Peyer's patch (tissue), 4 donors: ENCODE data around the gene ZBTB11. TPM values are rescaled to one million over a fixed set of nuclear protein-coding genes. Genes with fewer than 3 reads are reported as not detected.
A peak's percentile ranks its signal among the peaks of the same experiment; 100 is the strongest.
"Not testable (repeated sequence)": the region's sequence is repeated elsewhere in the genome, so short reads cannot be mapped to it uniquely, and the experiment has no call there.

Source experiments
- DNase-seq, 3 donors: peaks; one replicate each; pipeline ENCODE4 v3.0.0-alpha.2; 2017 to 2019
- H3K27ac ChIP-seq, 4 donors: fragments of 200-600 bp; sonication (generic); one replicate each; pipeline ENCODE4 v1.5.1; 2016 to 2019
- H3K27me3 ChIP-seq, 2 donors: fragments of 200-600 bp; sonication (generic); one replicate each; pipeline ENCODE4 v1.5.1; 2019
- H3K36me3 ChIP-seq, 3 donors: fragments of 200-600 bp; sonication (generic); one replicate each; pipeline ENCODE4 v1.5.1; 2016 to 2019
- H3K4me1 ChIP-seq, 4 donors: fragments of 200-600 bp; sonication (generic); one replicate each; pipeline ENCODE4 v1.5.1; 2016 to 2019
- H3K4me3 ChIP-seq, 4 donors: fragments of 200-600 bp; sonication (generic); 1 replicate in 3 of 4; 2 replicates in 1 of 4; pipeline ENCODE4 v1.5.1; 2016 to 2019; ENCODE audit warnings: mild to moderate bottlenecking in 1 of 4
- H3K9me3 ChIP-seq, 4 donors: fragments of 200-600 bp; sonication (generic); one replicate each; pipeline ENCODE4 v1.5.1; 2016 to 2019; ENCODE audit warnings: mild to moderate bottlenecking in 1 of 4
- CTCF ChIP-seq, 6 experiments: fragments of 450-650 bp in 4 of 6; fragments of 200-600 bp in 2 of 6; sonication (generic) in 1 of 6; IDR thresholded peaks; one replicate each; pipeline ENCODE4 v1.5.1; 2017 to 2019; ENCODE audit warnings: antibody characterized with exemption in 6 of 6, mild to moderate bottlenecking in 3 of 6, moderate library complexity in 1 of 6
- POLR2A ChIP-seq, 2 donors: fragments of 450-650 bp; IDR thresholded peaks; one replicate each; pipeline ENCODE4 v1.5.1; 2017; ENCODE audit warnings: antibody characterized with exemption in 2 of 2, mild to moderate bottlenecking in 2 of 2, moderate library complexity in 2 of 2
- total RNA-seq, 4 donors: library from RNA; depleted of rRNA; stranded (reverse); fragments of >200 nt; gene quantifications; one replicate each; pipeline ENCODE4 v1.1.0, GENCODE V29; 2016

Gene ZBTB11
- total RNA-seq, 4 donors from 2014 or later = 15.5 to 25.5 (median 22.9) TPM

GRCh38 chr3:101703169-101703568 lies 26.2 kb upstream of the ZBTB11 start:
- TF ChIP-seq CTCF (IDR thresholded peaks at IDR 0.05) (no peak), POLR2A (IDR thresholded peaks at IDR 0.05) (no peak)
- H3K4me1 ChIP-seq = no peaks in the 10 kb centered on the region
- no peak overlapping the region for H3K4me3 ChIP-seq
- no peak for DNase-seq
- H3K36me3 ChIP-seq = no peaks in the 10 kb centered on the region
- H3K9me3 ChIP-seq = no peaks in the 10 kb centered on the region
- no peak overlapping the region for H3K27ac ChIP-seq
- H3K27me3 ChIP-seq = no peaks in the 10 kb centered on the region

- Histone ChIP-seq H3K27ac (no peak overlapping the region), H3K27me3 (no peaks in the 10 kb centered on the region), H3K36me3 (no peaks in the 10 kb centered on the region), H3K9me3 (no peaks in the 10 kb centered on the region), H3K4me1 (no peaks in the 10 kb centered on the region), H3K4me3 (no peak overlapping the region)
- TF ChIP-seq CTCF (IDR thresholded peaks at IDR 0.05) (no peak), POLR2A (IDR thresholded peaks at IDR 0.05) (no peak)
- DNase-seq = no peak
Observed at GRCh38 chr3:101702726-101703125, 25.8 kb upstream of the ZBTB11 start.

GRCh38 chr3:101701696-101702634 lies 25.0 kb upstream of the ZBTB11 start:
- no peak overlapping the region for H3K4me3 ChIP-seq
- TF ChIP-seq CTCF (IDR thresholded peaks at IDR 0.05) (no peak), POLR2A (IDR thresholded peaks at IDR 0.05) (no peak)
- no peaks in the 10 kb centered on the region for H3K4me1 ChIP-seq
- H3K27me3 ChIP-seq = no peaks in the 10 kb centered on the region
- DNase-seq = no peak
- H3K27ac ChIP-seq = no peak overlapping the region
- no peaks in the 10 kb centered on the region for H3K9me3 ChIP-seq
- H3K36me3 ChIP-seq = no peaks in the 10 kb centered on the region

- TF ChIP-seq CTCF (IDR thresholded peaks at IDR 0.05) (peak; percentile 60 to 83 (median 74)), POLR2A (IDR thresholded peaks at IDR 0.05) (no peak)
- Histone ChIP-seq H3K9me3 (no peaks in the 10 kb centered on the region), H3K27ac (no peak overlapping the region), H3K36me3 (no peaks in the 10 kb centered on the region), H3K27me3 (no peaks in the 10 kb centered on the region), H3K4me1 (no peaks in the 10 kb centered on the region), H3K4me3 (no peak overlapping the region)
- peak in 1 of 3 donors; percentile 65 for DNase-seq
Observed at GRCh38 chr3:101695779-101696372, 18.9 kb upstream of the ZBTB11 start.

GRCh38 chr3:101694836-101695235 lies 17.9 kb upstream of the ZBTB11 start:
- not testable (repeated sequence) for H3K36me3 ChIP-seq, H3K9me3 ChIP-seq, H3K4me1 ChIP-seq, H3K27me3 ChIP-seq, H3K4me3 ChIP-seq, DNase-seq, H3K27ac ChIP-seq

GRCh38 chr3:101693540-101693939 lies 16.6 kb upstream of the ZBTB11 start:
- peak in 1 of 3 donors; percentile 56 for DNase-seq
- H3K27me3 ChIP-seq, H3K4me3 ChIP-seq, H3K27ac ChIP-seq, H3K36me3 ChIP-seq, H3K4me1 ChIP-seq, H3K9me3 ChIP-seq: not testable (repeated sequence)
- peak in 4 of 6 experiments; percentile 35 to 40 (median 36) for TF ChIP-seq CTCF (IDR thresholded peaks at IDR 0.05)

GRCh38 chr3:101691685-101692671 lies 15.0 kb upstream of the ZBTB11 start:
- not testable (repeated sequence) for H3K36me3 ChIP-seq, H3K9me3 ChIP-seq, H3K4me1 ChIP-seq, DNase-seq, H3K27ac ChIP-seq, H3K27me3 ChIP-seq, H3K4me3 ChIP-seq
